ENCODE results near the gene SLCO2B1. TPM values are rescaled to one million over a fixed set of nuclear protein-coding genes. Genes with fewer than 3 reads are reported as not detected.

Gene SLCO2B1
- total and polyA plus RNA-seq, 2 experiments from 2014 or later = not detected

- DNase-seq (ENCODE audit: low spot score) = no peak
- no peak overlapping the region for H2AFZ ChIP-seq
- no peaks in the 10 kb centered on the region for H3K79me2 ChIP-seq (replicated peaks; ENCODE audit: insufficient read depth)
- Mint-ChIP-seq H3K9me3 (no peaks in the 10 kb centered on the region), H3K27me3 (ENCODE audit: insufficient read depth, low read depth, poor library complexity) (peaks cover 12% of the 10 kb centered on the region), H3K36me3 (ENCODE audit: low read depth) (no peaks in the 10 kb centered on the region), H3K4me1 (peaks cover 10% of the 10 kb centered on the region), H3K4me3 (no peak overlapping the region), H3K27ac (no peak overlapping the region)
- H3K27ac ChIP-seq (ENCODE audit: low read depth) = no peak overlapping the region
- H4K20me1 ChIP-seq (replicated peaks; ENCODE audit: insufficient read depth) = no peaks in the 10 kb centered on the region
- no peaks in the 10 kb centered on the region for H3K36me3 ChIP-seq (ENCODE audit: insufficient read depth)
- H3K27me3 ChIP-seq (ENCODE audit: insufficient read depth) = no peaks in the 10 kb centered on the region
- peaks cover 5% of the 10 kb centered on the region; the same call in 1 of the 2 replicates for H3K4me1 ChIP-seq (ENCODE audit: insufficient read depth)
- H3K4me2 ChIP-seq = no peak overlapping the region
- peaks cover 3% of the 10 kb centered on the region; the same call in 1 of the 2 replicates for H3K9me2 ChIP-seq (ENCODE audit: insufficient read depth)
- no peak overlapping the region for H3K4me3 ChIP-seq
- ATAC-seq = no peak
- H3F3A ChIP-seq (replicated peaks; ENCODE audit: low read depth) = no peaks in the 10 kb centered on the region
- TF ChIP-seq JUNB (IDR thresholded peaks at IDR 0.05; ENCODE audit: unreplicated experiment) = no peak
- TF ChIP-seq EZH2phosphoT487 (IDR thresholded peaks at IDR 0.05; ENCODE audit: unreplicated experiment) = no peak
- TF ChIP-seq ZNF331 (CRISPR knock-in tag; IDR thresholded peaks at IDR 0.05; ENCODE audit: low read depth) = no peak
- TF ChIP-seq ZNF462 (CRISPR knock-in tag; IDR thresholded peaks at IDR 0.05) = no peak
- TF ChIP-seq REST (IDR thresholded peaks at IDR 0.05; ENCODE audit: unreplicated experiment) = no peak
- TF ChIP-seq ETS1 (IDR thresholded peaks at IDR 0.05) = no peak
- no peak for TF ChIP-seq CTCF (conservative IDR thresholded peaks at IDR 0.05; ENCODE audit: low read depth in 2 of 2)
- no peak for TF ChIP-seq NANOG (IDR thresholded peaks at IDR 0.05; ENCODE audit: borderline replicate concordance)
- TF ChIP-seq POLR2AphosphoS5 (IDR thresholded peaks at IDR 0.05; ENCODE audit: low read depth) = no peak
- TF ChIP-seq ZNF114 (CRISPR knock-in tag; IDR thresholded peaks at IDR 0.05) = no peak
- TF ChIP-seq STAT1 (IDR thresholded peaks at IDR 0.05; ENCODE audit: unreplicated experiment) = no peak
- TF ChIP-seq EZH2 (IDR thresholded peaks at IDR 0.05; ENCODE audit: low read depth, unreplicated experiment) = no peak
- TF ChIP-seq CREB1 (CRISPR knock-in tag; IDR thresholded peaks at IDR 0.05; ENCODE audit: low read depth) = no peak
Measured at GRCh38 chr11:75193271-75193670, 42.4 kb downstream of the SLCO2B1 start.
